ENCODE measurements around the gene CAMK2D.
"Not testable (repeated sequence)": the region's sequence is repeated elsewhere in the genome, so short reads cannot be mapped to it uniquely, and the experiment has no call there.

Gene CAMK2D

GRCh38 chr4:113781439-113782040 is 20.0 kb upstream of the CAMK2D start:
- Histone ChIP-seq H3K9me3 (ENCODE audit: control insufficient read depth, low read length) (no peaks in the 10 kb centered on the region), H3K4me1 (ENCODE audit: control insufficient read depth, insufficient read depth, low read length) (peaks cover 13% of the 10 kb centered on the region), H3K4me3 (ENCODE audit: low read length) (no peak overlapping the region), H3K9ac (ENCODE audit: low read length) (no peak overlapping the region), H3K27me3 (replicated peaks; ENCODE audit: control insufficient read depth, insufficient read depth, low read length) (no peaks in the 10 kb centered on the region), H3K36me3 (ENCODE audit: control insufficient read depth, insufficient read depth, low read length, severe bottlenecking) (no peaks in the 10 kb centered on the region)
- DNase-seq (ENCODE audit: low read depth): peak; percentile 84

DNA sequence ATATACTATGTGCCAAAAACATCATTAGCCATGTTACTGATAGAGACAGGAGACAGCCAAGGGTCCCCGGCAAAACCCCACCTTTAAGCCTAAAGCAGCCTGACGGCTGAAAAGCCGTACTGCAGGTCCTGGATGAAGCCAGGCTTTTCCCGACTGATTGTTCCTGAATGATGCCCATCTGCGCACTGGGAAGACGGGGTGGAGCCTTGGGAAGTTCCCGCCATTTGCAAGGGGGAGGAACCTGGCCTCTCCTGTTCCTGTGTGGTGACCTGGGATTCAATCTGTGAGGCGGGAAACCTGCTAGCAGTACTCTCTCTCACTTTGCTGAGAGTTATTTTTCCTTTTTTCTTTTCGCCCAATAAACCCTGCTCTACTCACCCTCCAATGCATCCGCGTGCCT is 15.1 kb upstream of the CAMK2D start:
- no peak overlapping the region for H3K9ac ChIP-seq (ENCODE audit: low read length)

DNA sequence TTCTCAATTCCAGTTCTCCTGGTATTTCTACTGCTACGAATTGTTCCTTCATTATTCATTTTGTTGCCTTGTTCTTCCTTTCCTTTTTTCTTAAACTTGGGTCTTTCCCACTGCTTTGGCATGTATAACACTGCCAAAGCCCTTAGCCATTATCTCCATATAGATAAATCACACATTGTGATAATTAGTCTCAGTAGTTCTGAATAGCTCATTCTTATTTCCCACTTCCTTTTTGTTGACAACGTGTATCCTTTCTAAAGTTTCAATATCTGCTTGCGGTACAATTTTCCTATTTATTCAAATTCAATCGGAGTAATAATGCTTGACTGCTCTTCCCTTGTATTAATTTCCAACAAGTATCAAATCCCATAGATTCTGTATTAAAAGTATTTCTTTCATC is 14.5 kb upstream of the CAMK2D start:
- no peaks in the 10 kb centered on the region for H3K4me1 ChIP-seq (ENCODE audit: control insufficient read depth, insufficient read depth, low read length)
- H3K36me3 ChIP-seq (ENCODE audit: control insufficient read depth, insufficient read depth, low read length, severe bottlenecking): no peaks in the 10 kb centered on the region
- H3K27me3 ChIP-seq (replicated peaks; ENCODE audit: control insufficient read depth, insufficient read depth, low read length): no peaks in the 10 kb centered on the region
- no peaks in the 10 kb centered on the region for H3K9me3 ChIP-seq (ENCODE audit: control insufficient read depth, low read length)
- DNase-seq (ENCODE audit: low read depth): no peak
- H3K4me3 ChIP-seq (ENCODE audit: low read length): no peak overlapping the region
- no peak overlapping the region for H3K9ac ChIP-seq (ENCODE audit: low read length)

More for the DNA sequence above, 15.1 kb upstream of the CAMK2D start:
- H3K27me3 ChIP-seq (replicated peaks; ENCODE audit: control insufficient read depth, insufficient read depth, low read length): no peaks in the 10 kb centered on the region
- no peak for DNase-seq (ENCODE audit: low read depth)
- H3K4me1 ChIP-seq (ENCODE audit: control insufficient read depth, insufficient read depth, low read length): no peaks in the 10 kb centered on the region
- no peaks in the 10 kb centered on the region for H3K9me3 ChIP-seq (ENCODE audit: control insufficient read depth, low read length)
- no peaks in the 10 kb centered on the region for H3K36me3 ChIP-seq (ENCODE audit: control insufficient read depth, insufficient read depth, low read length, severe bottlenecking)
- no peak overlapping the region for H3K4me3 ChIP-seq (ENCODE audit: low read length)

GRCh38 chr4:113773756-113774155 is 12.2 kb upstream of the CAMK2D start:
- no peaks in the 10 kb centered on the region for H3K9me3 ChIP-seq (ENCODE audit: control insufficient read depth, low read length)
- no peaks in the 10 kb centered on the region for H3K4me1 ChIP-seq (ENCODE audit: control insufficient read depth, insufficient read depth, low read length)
- no peak overlapping the region for H3K9ac ChIP-seq (ENCODE audit: low read length)
- no peak overlapping the region for H3K4me3 ChIP-seq (ENCODE audit: low read length)
- no peak for DNase-seq (ENCODE audit: low read depth)
- H3K27me3 ChIP-seq (replicated peaks; ENCODE audit: control insufficient read depth, insufficient read depth, low read length): no peaks in the 10 kb centered on the region
- H3K36me3 ChIP-seq (ENCODE audit: control insufficient read depth, insufficient read depth, low read length, severe bottlenecking): no peaks in the 10 kb centered on the region

GRCh38 chr4:113773014-113773413 is 11.5 kb upstream of the CAMK2D start:
- no peak overlapping the region for H3K9ac ChIP-seq (ENCODE audit: low read length)
- H3K9me3 ChIP-seq (ENCODE audit: control insufficient read depth, low read length): no peaks in the 10 kb centered on the region
- no peak for DNase-seq (ENCODE audit: low read depth)
- H3K27me3 ChIP-seq (replicated peaks; ENCODE audit: control insufficient read depth, insufficient read depth, low read length): no peaks in the 10 kb centered on the region
- H3K4me1 ChIP-seq (ENCODE audit: control insufficient read depth, insufficient read depth, low read length): no peaks in the 10 kb centered on the region
- H3K4me3 ChIP-seq (ENCODE audit: low read length): no peak overlapping the region
- no peaks in the 10 kb centered on the region for H3K36me3 ChIP-seq (ENCODE audit: control insufficient read depth, insufficient read depth, low read length, severe bottlenecking)

GRCh38 chr4:113772319-113772718 is 10.8 kb upstream of the CAMK2D start:
- Histone ChIP-seq H3K4me3 (ENCODE audit: low read length) (no peak overlapping the region), H3K36me3 (ENCODE audit: control insufficient read depth, insufficient read depth, low read length, severe bottlenecking) (no peaks in the 10 kb centered on the region), H3K9ac (ENCODE audit: low read length) (no peak overlapping the region), H3K27me3 (replicated peaks; ENCODE audit: control insufficient read depth, insufficient read depth, low read length) (no peaks in the 10 kb centered on the region), H3K9me3 (ENCODE audit: control insufficient read depth, low read length) (no peaks in the 10 kb centered on the region), H3K4me1 (ENCODE audit: control insufficient read depth, insufficient read depth, low read length) (no peaks in the 10 kb centered on the region)
- no peak for DNase-seq (ENCODE audit: low read depth)

DNA sequence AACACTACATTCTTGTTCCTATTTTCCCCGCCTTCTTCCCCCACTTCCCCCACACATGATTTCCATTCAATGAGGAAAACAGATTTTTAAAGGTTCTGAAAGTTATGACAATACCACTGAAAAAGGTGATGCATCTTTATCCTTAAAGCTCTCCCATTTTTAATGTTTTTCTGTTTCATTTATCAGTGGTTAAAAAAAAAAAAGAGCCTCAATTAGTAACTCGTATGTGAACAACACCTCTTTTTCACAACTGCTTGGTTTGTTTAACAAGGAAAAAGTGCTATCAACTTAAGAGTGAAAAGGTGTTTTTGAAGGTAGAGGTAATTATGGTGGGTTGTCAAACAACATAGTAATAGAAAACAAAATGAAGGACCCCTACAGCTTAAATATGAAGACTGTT is 8.2 kb upstream of the CAMK2D start:
- no peak overlapping the region for H3K4me3 ChIP-seq (ENCODE audit: low read length)
- no peak overlapping the region for H3K9ac ChIP-seq (ENCODE audit: low read length)
- no peaks in the 10 kb centered on the region for H3K36me3 ChIP-seq (ENCODE audit: control insufficient read depth, insufficient read depth, low read length, severe bottlenecking)
- H3K9me3 ChIP-seq (ENCODE audit: control insufficient read depth, low read length): no peaks in the 10 kb centered on the region
- H3K27me3 ChIP-seq (replicated peaks; ENCODE audit: control insufficient read depth, insufficient read depth, low read length): no peaks in the 10 kb centered on the region
- no peak for DNase-seq (ENCODE audit: low read depth)
- no peaks in the 10 kb centered on the region for H3K4me1 ChIP-seq (ENCODE audit: control insufficient read depth, insufficient read depth, low read length)

DNA sequence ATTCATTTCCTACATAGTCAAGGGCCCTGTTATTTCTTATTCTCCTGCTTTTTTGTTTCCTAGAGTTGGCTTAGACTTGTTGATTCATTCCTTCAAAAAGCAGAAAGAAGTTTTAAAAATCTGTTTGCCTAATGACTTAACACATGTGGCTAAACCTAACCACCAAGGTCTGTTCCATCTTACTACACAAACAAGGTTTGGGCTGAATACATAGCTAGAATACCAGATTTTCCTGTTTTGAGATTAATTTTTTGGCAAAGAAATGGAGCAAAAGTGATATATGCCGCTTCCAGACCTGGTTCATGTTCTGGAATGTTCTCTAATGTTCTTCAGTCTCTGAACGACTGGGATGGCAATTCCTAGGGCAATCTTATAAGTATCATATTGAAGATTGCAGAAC is 7.4 kb upstream of the CAMK2D start:
- Histone ChIP-seq H3K36me3 (ENCODE audit: control insufficient read depth, insufficient read depth, low read length, severe bottlenecking) (no peaks in the 10 kb centered on the region), H3K9me3 (ENCODE audit: control insufficient read depth, low read length) (no peaks in the 10 kb centered on the region), H3K9ac (ENCODE audit: low read length) (no peak overlapping the region), H3K4me3 (ENCODE audit: low read length) (no peak overlapping the region), H3K4me1 (ENCODE audit: control insufficient read depth, insufficient read depth, low read length) (no peaks in the 10 kb centered on the region), H3K27me3 (replicated peaks; ENCODE audit: control insufficient read depth, insufficient read depth, low read length) (no peaks in the 10 kb centered on the region)
- DNase-seq (ENCODE audit: low read depth): no peak

GRCh38 chr4:113766882-113767281 is 5.3 kb upstream of the CAMK2D start:
- Histone ChIP-seq H3K4me1 (ENCODE audit: control insufficient read depth, insufficient read depth, low read length) (peaks cover 6% of the 10 kb centered on the region), H3K4me3 (ENCODE audit: low read length) (no peak overlapping the region), H3K36me3 (ENCODE audit: control insufficient read depth, insufficient read depth, low read length, severe bottlenecking) (no peaks in the 10 kb centered on the region), H3K9ac (ENCODE audit: low read length) (no peak overlapping the region), H3K9me3 (ENCODE audit: control insufficient read depth, low read length) (no peaks in the 10 kb centered on the region), H3K27me3 (replicated peaks; ENCODE audit: control insufficient read depth, insufficient read depth, low read length) (no peaks in the 10 kb centered on the region)
- DNase-seq (ENCODE audit: low read depth): no peak

DNA sequence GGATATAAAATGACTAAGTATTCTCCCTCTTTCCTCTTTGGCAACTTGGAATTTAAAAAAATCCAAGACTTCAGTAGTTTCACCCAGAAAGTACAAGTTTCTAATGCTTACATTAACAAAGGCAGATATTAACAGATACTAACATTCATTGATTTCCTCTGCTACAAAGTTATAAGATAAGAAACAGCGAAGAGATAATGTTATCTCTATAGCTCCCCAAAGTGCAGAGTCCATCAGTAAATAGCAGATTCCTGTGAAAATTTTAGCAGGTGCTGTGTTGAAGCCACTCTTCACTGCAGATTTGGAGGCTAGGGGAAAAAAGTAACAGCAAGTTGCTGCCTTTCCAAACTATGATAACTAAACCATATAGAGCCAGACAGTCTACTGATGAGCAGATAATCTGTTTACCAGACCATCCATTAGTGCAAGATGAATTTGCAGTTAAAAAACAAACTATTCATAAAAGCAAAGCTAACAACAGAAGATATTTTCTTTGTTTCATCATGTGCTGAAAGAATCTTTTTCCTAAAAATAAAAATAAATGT is 3.3 kb upstream of the CAMK2D start:
- Histone ChIP-seq H3K9ac (ENCODE audit: low read length) (no peak overlapping the region), H3K27me3 (replicated peaks; ENCODE audit: control insufficient read depth, insufficient read depth, low read length) (no peaks in the 10 kb centered on the region), H3K4me1 (ENCODE audit: control insufficient read depth, insufficient read depth, low read length) (peaks cover 6% of the 10 kb centered on the region), H3K36me3 (ENCODE audit: control insufficient read depth, insufficient read depth, low read length, severe bottlenecking) (no peaks in the 10 kb centered on the region), H3K9me3 (ENCODE audit: control insufficient read depth, low read length) (no peaks in the 10 kb centered on the region), H3K4me3 (ENCODE audit: low read length) (no peak overlapping the region)
- no peak for DNase-seq (ENCODE audit: low read depth)

- H3K9ac ChIP-seq (ENCODE audit: low read length): peak overlapping the region; percentile 100
Observed at GRCh38 chr4:113763923-113764322, 2.4 kb upstream of the CAMK2D start.

GRCh38 chr4:113763029-113763285 is 1.4 kb upstream of the CAMK2D start:
- Histone ChIP-seq H3K4me3 (ENCODE audit: low read length) (peak overlapping the region; percentile 90), H3K27me3 (replicated peaks; ENCODE audit: control insufficient read depth, insufficient read depth, low read length) (no peaks in the 10 kb centered on the region), H3K9me3 (ENCODE audit: control insufficient read depth, low read length) (no peaks in the 10 kb centered on the region), H3K9ac (ENCODE audit: low read length) (peak overlapping the region; percentile 100), H3K4me1 (ENCODE audit: control insufficient read depth, insufficient read depth, low read length) (peaks cover 9% of the 10 kb centered on the region), H3K36me3 (ENCODE audit: control insufficient read depth, insufficient read depth, low read length, severe bottlenecking) (peaks cover 5% of the 10 kb centered on the region)
- no peak for DNase-seq (ENCODE audit: low read depth)

More at GRCh38 chr4:113763923-113764322, 2.4 kb upstream of the CAMK2D start:
- not testable (repeated sequence) for H3K4me1 ChIP-seq (ENCODE audit: control insufficient read depth, insufficient read depth, low read length); H3K4me3 ChIP-seq (ENCODE audit: low read length); DNase-seq (ENCODE audit: low read depth); H3K36me3 ChIP-seq (ENCODE audit: control insufficient read depth, insufficient read depth, low read length, severe bottlenecking); H3K27me3 ChIP-seq (replicated peaks; ENCODE audit: control insufficient read depth, insufficient read depth, low read length); H3K9me3 ChIP-seq (ENCODE audit: control insufficient read depth, low read length)
